ENCODE data around the gene ADAMTS20. TPM values are rescaled to one million over a fixed set of nuclear protein-coding genes. Genes with fewer than 3 reads are reported as not detected.

Gene ADAMTS20
- total RNA-seq, 8 experiments from 2014 or later, result 0.05 to 4.8 (median 2.4) TPM; not detected in 2

DNA sequence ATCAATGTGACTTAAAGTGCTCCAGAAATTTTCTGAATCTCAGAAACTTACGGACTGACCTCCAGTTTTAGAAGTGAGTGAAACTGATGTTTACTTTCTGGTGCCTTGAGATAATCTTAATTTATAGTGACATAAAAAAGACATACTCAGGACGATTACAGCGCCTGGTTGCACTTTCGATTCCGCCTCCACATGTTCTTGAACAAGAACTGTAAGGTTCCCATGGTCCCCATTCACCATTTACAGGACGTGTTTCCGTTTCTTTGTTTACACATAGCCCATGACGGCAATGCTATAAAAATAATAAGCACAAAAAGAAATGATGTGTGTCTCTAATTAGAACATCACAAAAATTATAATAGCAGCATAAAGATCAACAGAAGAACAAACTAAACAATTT is 98.2 kb downstream of the ADAMTS20 start:
- no peaks in the 10 kb centered on the region for H3K4me1 ChIP-seq (replicated peaks in 1 of 2)
- in situ Hi-C loops (cut with MboI; ENCODE audit: low pct_unique_long_range_greater_than_20kb in 2 of 9, low sequenced_read_pairs in 9 of 9, unreplicated experiment in 9 of 9), result no loop called here
- WGBS, 10 experiments, result 22 to 100% (median 93%) methylated on average over 1 to 8 of the region's 8 CpGs
- no peak overlapping the region for H3K4me3 ChIP-seq
- H3K27ac ChIP-seq, result no peak overlapping the region
- ATAC-seq (replicated peaks in 6 of 8), result peak in 1 of 8 experiments; percentile 39

DNA sequence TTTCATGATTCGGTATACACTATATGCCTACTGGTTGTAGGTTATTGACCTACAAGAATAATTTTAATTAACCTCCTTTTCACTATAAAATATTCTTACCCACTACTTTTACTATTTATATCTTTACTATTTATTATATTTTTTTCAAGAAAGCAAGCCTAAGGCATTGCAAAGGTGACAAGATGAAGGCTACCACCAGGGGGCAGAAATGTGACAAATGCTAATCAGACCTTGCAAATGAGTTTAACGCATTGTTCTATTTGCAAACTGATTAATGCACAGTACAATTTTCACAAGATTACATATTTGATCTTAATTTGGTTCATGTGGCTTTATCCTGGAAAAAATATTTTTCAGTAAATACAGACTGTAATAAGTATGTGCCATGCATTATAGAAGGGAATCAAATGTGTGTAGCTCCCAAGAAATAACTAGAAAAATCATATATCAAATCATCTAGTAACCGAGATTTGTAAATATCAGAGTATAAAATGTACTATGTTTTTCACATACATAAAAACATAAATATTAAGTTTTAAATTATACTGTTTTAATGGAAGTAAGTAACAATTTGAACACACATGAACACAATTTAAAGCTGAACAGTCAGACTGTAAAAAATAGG is 107.0 kb downstream of the ADAMTS20 start:
- peak in 3 of 8 experiments; percentile 29 to 45 (median 44) for ATAC-seq (replicated peaks in 6 of 8)
- H3K27ac ChIP-seq, result no peak overlapping the region
- no peaks in the 10 kb centered on the region for H3K4me1 ChIP-seq (replicated peaks in 1 of 2)
- in situ Hi-C loops (cut with MboI; ENCODE audit: low pct_unique_long_range_greater_than_20kb in 2 of 9, low sequenced_read_pairs in 9 of 9, unreplicated experiment in 9 of 9), result no loop called here
- no peak overlapping the region for H3K4me3 ChIP-seq
- WGBS, 10 experiments, result 22 to 88% (median 51%) methylated on average over 2 to 3 of the region's 3 CpGs; no CpG with 5 or more reads in 2 of the 10 experiments

- H3K27ac ChIP-seq, result no peak overlapping the region
- ATAC-seq (replicated peaks in 6 of 8), result no peak
- 0 to 100% (median 83%) methylated on average over 1 to 4 of the region's 4 CpGs for WGBS, 10 experiments
- no peak overlapping the region for H3K4me3 ChIP-seq
- in situ Hi-C loops (cut with MboI; ENCODE audit: low pct_unique_long_range_greater_than_20kb in 2 of 9, low sequenced_read_pairs in 9 of 9, unreplicated experiment in 9 of 9), result no loop called here
- H3K4me1 ChIP-seq (replicated peaks in 1 of 2), result no peaks in the 10 kb centered on the region
Measured at GRCh38 chr12:43436597-43436996, 115.4 kb downstream of the ADAMTS20 start.

DNA sequence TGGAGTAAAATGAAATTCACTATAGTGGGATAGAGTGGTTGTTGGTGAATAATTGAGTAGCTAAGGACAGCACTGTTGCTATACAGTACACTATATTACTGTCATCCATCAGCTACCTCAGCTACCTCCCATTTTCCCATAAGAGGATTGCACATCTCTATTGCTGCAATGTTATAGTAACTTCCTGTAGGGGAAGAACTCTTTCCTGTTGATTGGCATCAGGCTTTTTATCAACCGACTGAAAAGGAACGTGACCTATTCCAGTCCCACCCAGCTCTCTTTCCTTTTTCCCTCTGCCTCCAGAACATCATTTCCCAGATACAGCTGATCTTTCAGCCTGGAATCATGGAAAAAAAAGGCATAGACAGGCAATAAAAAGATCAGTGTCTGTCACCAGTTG is 117.4 kb downstream of the ADAMTS20 start:
- WGBS, 10 experiments, result 0 to 100% (median 38%) methylated on average over 1 to 2 of the region's 2 CpGs; no CpG with 5 or more reads in 2 of the 10 experiments
- H3K27ac ChIP-seq, result no peak overlapping the region
- no peak for ATAC-seq (replicated peaks in 6 of 8)
- in situ Hi-C loops (cut with MboI; ENCODE audit: low pct_unique_long_range_greater_than_20kb in 2 of 9, low sequenced_read_pairs in 9 of 9, unreplicated experiment in 9 of 9), result no loop called here
- no peak overlapping the region for H3K4me3 ChIP-seq
- H3K4me1 ChIP-seq (replicated peaks in 1 of 2), result no peaks in the 10 kb centered on the region

DNA sequence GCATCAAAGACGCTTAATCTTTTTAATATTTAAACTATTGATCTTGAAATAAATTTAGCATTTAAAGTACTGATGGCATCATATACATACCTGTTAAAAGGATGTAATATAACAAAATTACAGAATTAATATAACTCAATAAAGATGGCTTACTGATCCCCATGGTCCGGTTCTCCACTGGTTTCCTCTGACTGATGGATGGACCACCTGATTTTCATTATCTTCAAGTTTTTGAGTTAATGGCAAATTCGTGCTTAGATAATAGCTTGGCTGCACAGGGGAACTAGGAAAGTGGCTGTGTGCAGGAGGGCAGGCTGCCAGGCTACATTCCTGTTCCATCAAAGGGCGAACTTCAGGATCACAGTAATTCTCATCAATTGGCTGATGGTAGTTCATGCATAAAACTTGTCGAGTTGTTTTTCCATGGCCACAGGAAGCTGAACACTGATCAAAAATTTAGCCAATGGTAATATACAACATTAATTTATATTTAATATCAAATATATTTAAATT is 123.9 kb downstream of the ADAMTS20 start:
- no peak overlapping the region for H3K27ac ChIP-seq
- no peaks in the 10 kb centered on the region for H3K4me1 ChIP-seq (replicated peaks in 1 of 2)
- H3K4me3 ChIP-seq, result no peak overlapping the region
- ATAC-seq (replicated peaks in 6 of 8), result no peak
- 8 to 100% (median 82%) methylated on average over 2 to 5 of the region's 5 CpGs for WGBS, 10 experiments
- in situ Hi-C loops (cut with MboI; ENCODE audit: low pct_unique_long_range_greater_than_20kb in 2 of 9, low sequenced_read_pairs in 9 of 9, unreplicated experiment in 9 of 9), result no loop called here

DNA sequence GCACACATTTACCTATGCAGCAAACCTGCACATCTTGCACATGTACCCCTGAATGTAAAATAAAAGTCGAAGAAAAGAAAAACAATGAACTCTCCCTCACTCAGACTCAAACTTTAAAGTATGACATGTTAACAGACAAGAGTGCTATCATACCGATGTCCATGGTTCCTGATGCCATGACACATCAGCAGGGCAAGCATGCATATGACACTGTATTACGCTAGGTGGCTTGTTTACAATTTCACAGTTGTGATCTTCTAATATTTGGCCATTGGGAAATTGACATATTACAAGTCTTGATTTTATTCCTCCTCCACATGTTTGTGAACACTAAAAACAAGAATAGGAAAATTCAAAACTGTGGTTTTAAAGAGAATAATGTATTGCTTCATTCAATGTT is 126.6 kb downstream of the ADAMTS20 start:
- H3K4me3 ChIP-seq, result no peak overlapping the region
- no peak for ATAC-seq (replicated peaks in 6 of 8)
- H3K27ac ChIP-seq, result no peak overlapping the region
- H3K4me1 ChIP-seq (replicated peaks in 1 of 2), result no peaks in the 10 kb centered on the region
- WGBS, 10 experiments, result 64 to 100% (median 100%) methylated on average over 1 to 3 of the region's 3 CpGs; no CpG with 5 or more reads in 3 of the 10 experiments
- in situ Hi-C loops (cut with MboI; ENCODE audit: low pct_unique_long_range_greater_than_20kb in 2 of 9, low sequenced_read_pairs in 9 of 9, unreplicated experiment in 9 of 9), result no loop called here

GRCh38 chr12:43416981-43417380 is 135.0 kb downstream of the ADAMTS20 start:
- no peak for ATAC-seq (replicated peaks in 6 of 8)
- in situ Hi-C loops (cut with MboI; ENCODE audit: low pct_unique_long_range_greater_than_20kb in 2 of 9, low sequenced_read_pairs in 9 of 9, unreplicated experiment in 9 of 9), result no loop called here
- no peak overlapping the region for H3K4me3 ChIP-seq
- H3K27ac ChIP-seq, result no peak overlapping the region
- no peaks in the 10 kb centered on the region for H3K4me1 ChIP-seq (replicated peaks in 1 of 2)

DNA sequence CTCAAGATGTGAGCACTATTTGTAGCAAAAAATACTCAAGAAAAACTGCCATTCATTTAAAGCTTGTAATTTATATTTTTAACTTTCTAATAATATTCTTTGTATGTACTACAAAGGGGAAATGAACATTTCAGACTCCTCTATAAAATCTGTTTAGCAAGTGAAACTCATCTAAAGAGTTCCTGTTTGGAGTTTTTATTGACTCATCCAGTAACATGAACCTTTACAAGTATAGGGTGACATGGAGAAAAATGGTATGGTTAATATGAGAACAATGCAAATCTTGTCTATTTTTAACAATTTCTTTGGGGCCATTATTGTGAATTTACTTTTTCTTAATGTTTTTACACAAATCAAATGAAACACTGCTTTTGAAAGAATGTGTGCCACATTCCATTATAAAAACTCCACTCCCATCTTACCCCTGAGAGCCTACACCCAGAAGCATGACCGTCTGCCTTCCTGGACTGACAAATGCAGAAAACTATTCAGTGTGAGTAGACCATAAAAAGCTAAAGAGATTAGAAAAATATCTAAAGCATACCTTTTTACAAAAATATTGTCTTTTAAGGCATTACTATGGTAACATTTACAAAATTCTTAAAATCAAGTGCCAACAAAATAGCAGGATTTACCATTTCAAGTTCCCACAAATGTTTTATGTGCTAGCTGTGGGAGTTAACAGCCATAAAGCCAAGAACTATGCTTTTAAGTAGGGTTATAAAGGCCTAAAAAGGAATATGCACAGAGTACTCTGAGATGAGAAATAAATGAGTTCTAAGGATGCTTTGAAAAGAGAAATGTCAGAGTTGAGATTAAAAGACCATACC is 144.0 kb downstream of the ADAMTS20 start:
- ATAC-seq (replicated peaks in 6 of 8), result peak in 1 of 8 experiments; percentile 80

DNA sequence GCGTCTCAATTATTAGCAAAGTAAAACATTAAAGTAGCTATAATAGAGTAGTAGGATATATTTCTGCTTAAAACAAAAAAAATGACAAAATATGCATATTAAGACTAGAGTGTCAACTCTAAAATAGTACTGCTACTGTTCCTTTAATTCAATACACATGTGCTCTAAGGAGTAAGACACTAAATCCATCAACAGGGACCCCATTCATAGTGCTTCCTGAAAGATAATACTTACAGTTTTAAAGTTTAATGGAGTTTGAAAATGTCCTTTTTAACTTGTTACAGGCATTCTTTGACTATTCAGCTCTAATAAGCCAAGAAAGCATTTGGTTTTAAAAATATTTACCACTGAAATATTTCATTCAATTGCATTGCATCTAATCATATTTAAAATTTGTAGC is 145.2 kb downstream of the ADAMTS20 start:
- in situ Hi-C loops (cut with MboI; ENCODE audit: low pct_unique_long_range_greater_than_20kb in 2 of 9, low sequenced_read_pairs in 9 of 9, unreplicated experiment in 9 of 9), result no loop called here
- ATAC-seq (replicated peaks in 6 of 8), result no peak

More for the DNA sequence above, 144.0 kb downstream of the ADAMTS20 start:
- no peak overlapping the region for H3K27ac ChIP-seq
- no peaks in the 10 kb centered on the region for H3K4me1 ChIP-seq (replicated peaks in 1 of 2)
- in situ Hi-C loops (cut with MboI; ENCODE audit: low pct_unique_long_range_greater_than_20kb in 2 of 9, low sequenced_read_pairs in 9 of 9, unreplicated experiment in 9 of 9), result no loop called here
- 45 to 100% (median 64%) methylated on average over 1 of the region's 1 CpG; no CpG with 5 or more reads in 5 of the 10 experiments for WGBS, 10 experiments
- no peak overlapping the region for H3K4me3 ChIP-seq

GRCh38 chr12:43402436-43402835 is 149.6 kb downstream of the ADAMTS20 start:
- no peak overlapping the region for H3K27ac ChIP-seq
- H3K4me3 ChIP-seq, result no peak overlapping the region
- peak in 1 of 8 experiments; percentile 22 for ATAC-seq (replicated peaks in 6 of 8)
- in situ Hi-C loops (cut with MboI; ENCODE audit: low pct_unique_long_range_greater_than_20kb in 2 of 9, low sequenced_read_pairs in 9 of 9, unreplicated experiment in 9 of 9), result no loop called here
- no peaks in the 10 kb centered on the region for H3K4me1 ChIP-seq (replicated peaks in 1 of 2)

More for the DNA sequence above, 145.2 kb downstream of the ADAMTS20 start:
- 0 to 100% (median 83%) methylated on average over 1 of the region's 1 CpG; no CpG with 5 or more reads in 1 of the 10 experiments for WGBS, 10 experiments
- Histone ChIP-seq H3K4me1 (replicated peaks in 1 of 2) (no peaks in the 10 kb centered on the region), H3K27ac (no peak overlapping the region), H3K4me3 (no peak overlapping the region)

DNA sequence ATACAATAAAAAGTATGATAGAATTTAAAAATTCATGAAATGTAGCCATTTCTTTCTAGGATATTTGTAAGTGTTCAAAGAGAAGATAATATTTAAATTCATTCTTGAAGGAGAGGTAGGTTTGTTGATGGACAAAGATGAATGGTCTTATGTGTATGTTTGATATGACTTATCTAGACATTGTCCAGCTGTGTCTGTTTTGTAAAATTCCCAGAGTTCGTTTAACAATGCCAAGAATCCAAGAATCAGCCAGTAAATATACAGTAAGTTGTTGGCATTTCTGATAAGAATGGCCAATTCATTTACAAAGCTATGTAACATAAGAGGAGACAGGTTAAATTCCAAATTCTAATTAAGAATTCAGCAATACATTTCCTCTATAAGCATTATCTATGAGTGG is 150.9 kb downstream of the ADAMTS20 start:
- no peaks in the 10 kb centered on the region for H3K4me1 ChIP-seq (replicated peaks in 1 of 2)
- no peak overlapping the region for H3K4me3 ChIP-seq
- H3K27ac ChIP-seq, result no peak overlapping the region
- no peak for ATAC-seq (replicated peaks in 6 of 8)
- in situ Hi-C loops (cut with MboI; ENCODE audit: low pct_unique_long_range_greater_than_20kb in 2 of 9, low sequenced_read_pairs in 9 of 9, unreplicated experiment in 9 of 9), result no loop called here
- WGBS, 10 experiments, result 0 to 83% (median 0%) methylated on average over 1 of the region's 1 CpG; no CpG with 5 or more reads in 4 of the 10 experiments

- ATAC-seq (replicated peaks in 6 of 8), result no peak
- Histone ChIP-seq H3K4me1 (replicated peaks in 1 of 2) (no peaks in the 10 kb centered on the region), H3K4me3 (no peak overlapping the region), H3K27ac (no peak overlapping the region)
- in situ Hi-C loops (cut with MboI; ENCODE audit: low pct_unique_long_range_greater_than_20kb in 2 of 9, low sequenced_read_pairs in 9 of 9, unreplicated experiment in 9 of 9), result no loop called here
- 17 to 100% (median 82%) methylated on average over 1 to 5 of the region's 5 CpGs; no CpG with 5 or more reads in 1 of the 10 experiments for WGBS, 10 experiments
Measured at GRCh38 chr12:43396671-43397070, 155.3 kb downstream of the ADAMTS20 start.

- no peak overlapping the region for H3K4me3 ChIP-seq
- no peak overlapping the region for H3K27ac ChIP-seq
- 0 to 100% (median 84%) methylated on average over 1 to 2 of the region's 2 CpGs; no CpG with 5 or more reads in 1 of the 10 experiments for WGBS, 10 experiments
- no peaks in the 10 kb centered on the region for H3K4me1 ChIP-seq (replicated peaks in 1 of 2)
- no peak for ATAC-seq (replicated peaks in 6 of 8)
- in situ Hi-C loops (cut with MboI; ENCODE audit: low pct_unique_long_range_greater_than_20kb in 2 of 9, low sequenced_read_pairs in 9 of 9, unreplicated experiment in 9 of 9), result no loop called here
Measured at GRCh38 chr12:43392116-43392515, 159.9 kb downstream of the ADAMTS20 start.
